Endothelial cell of umbilical vein (primary cell): ENCODE results near the gene GIPC3. TPM values are rescaled to one million over a fixed set of nuclear protein-coding genes. Genes with fewer than 3 reads are reported as not detected.

Source experiments
- Bru-seq: library from RNA; stranded (reverse); fragments of 400-500 nt; gene quantifications from one replicate; lab custom pipeline; 2021; lab: Mats Ljungman, UMichigan
- BruChase-seq, 2 experiments: library from RNA; stranded (reverse); fragments of 400-500 nt; gene quantifications; one replicate each; lab custom pipeline; 2021; lab: Mats Ljungman, UMichigan
- BruUV-seq: library from RNA; stranded (reverse); fragments of 400-500 nt; replicated peaks from 2 replicates; lab custom pipeline; 2021; lab: Mats Ljungman, UMichigan
- CTCF ChIA-PET: fragments of 300-600, 350-600 bp; sonication (Branson Sonifier 250); formaldehyde crosslinking; loops from one replicate; lab custom pipeline; 2021; ENCODE audit warnings: antibody characterized with exemption, inconsistent platforms; lab: Charles Lee
- POLR2A ChIA-PET: fragments of 300-600, 350-600 bp; sonication (Branson Sonifier 250); formaldehyde crosslinking; loops from one replicate; lab custom pipeline; 2021; ENCODE audit warnings: antibody characterized with exemption, inconsistent platforms; lab: Charles Lee
- DNase-seq: peaks from one replicate; pipeline ENCODE4 v3.0.0-alpha.2; 2011; ENCODE audit warnings: low read depth, low spot score
- FAIRE-seq: peaks from 2 replicates; lab custom pipeline; 2011; peaks lifted over from hg19 to GRCh38; lab: Jason Lieb, UNC
- H2AFZ ChIP-seq: 2 replicates; pipeline ENCODE4 v1.6.0; 2012; ENCODE audit warnings: low read depth, low read length, control low read depth, inconsistent platforms
- H3K27ac ChIP-seq: 2 replicates; pipeline ENCODE4 v1.5.1; 2011; ENCODE audit warnings: low read depth, mild to moderate bottlenecking, control low read depth, low read length, moderate library complexity; ENCODE audit not compliant: insufficient read depth
- H3K27me3 ChIP-seq, 2 experiments: 2 replicates each; pipeline versions ENCODE4 v1.6.0 to v1.6.1; 2011; ENCODE audit warnings: low read length in 2 of 2, mixed read lengths in 1 of 2; ENCODE audit not compliant: control insufficient read depth in 2 of 2, insufficient read depth in 2 of 2
- H3K36me3 ChIP-seq, 2 experiments: 2 replicates in 1 of 2; 3 replicates in 1 of 2; pipeline ENCODE4 v1.5.1; 2011; ENCODE audit warnings: low read length in 2 of 2, mild to moderate bottlenecking in 1 of 2, moderate library complexity in 1 of 2; ENCODE audit not compliant: control insufficient read depth in 2 of 2, insufficient read depth in 2 of 2; ENCODE audit errors: extremely low read depth in 1 of 2
- H3K4me1 ChIP-seq: 3 replicates; pipeline ENCODE4 v1.5.1; 2011; ENCODE audit warnings: mild to moderate bottlenecking, low read length; ENCODE audit not compliant: control insufficient read depth, insufficient read depth; ENCODE audit errors: extremely low read depth
- H3K4me2 ChIP-seq: 2 replicates; pipeline ENCODE4 v1.6.1; 2011; ENCODE audit warnings: low read length, control low read depth, mixed read lengths; ENCODE audit not compliant: insufficient read depth
- H3K4me3 ChIP-seq, 3 experiments: fragments of 200-600 bp in 1 of 3; sonication (generic), shearing (Covaris generic) in 1 of 3; replicated peaks in 1 of 3; 2 replicates each; pipeline ENCODE4 v1.5.1; 2011 to 2016; ENCODE audit warnings: control low read depth in 3 of 3, low read length in 3 of 3, mild to moderate bottlenecking in 2 of 3, inconsistent platforms in 1 of 3, low read depth in 1 of 3, moderate library complexity in 1 of 3; ENCODE audit not compliant: insufficient read depth in 1 of 3
- H3K79me2 ChIP-seq: 2 replicates; pipeline ENCODE4 v1.6.0; 2012; ENCODE audit warnings: low read length, inconsistent platforms; ENCODE audit not compliant: control insufficient read depth, insufficient read depth
- H3K9ac ChIP-seq: replicated peaks from 2 replicates; pipeline ENCODE3; 2011; ENCODE audit warnings: low read length, control low read depth; ENCODE audit not compliant: insufficient read depth; ENCODE audit errors: extremely low read depth
- H3K9me1 ChIP-seq: replicated peaks from 3 replicates; pipeline ENCODE4 v1.6.0; 2011; ENCODE audit warnings: mild to moderate bottlenecking, low read length; ENCODE audit not compliant: control insufficient read depth, insufficient read depth; ENCODE audit errors: extremely low read depth
- H3K9me3 ChIP-seq: replicated peaks from 2 replicates; pipeline ENCODE4 v1.5.1; 2012; ENCODE audit warnings: low read length, inconsistent platforms; ENCODE audit not compliant: control insufficient read depth, insufficient read depth
- H4K20me1 ChIP-seq: replicated peaks from 2 replicates; pipeline ENCODE3; 2011; ENCODE audit warnings: mild to moderate bottlenecking, low read length; ENCODE audit not compliant: control insufficient read depth, insufficient read depth; ENCODE audit errors: extremely low read depth
- CTCF ChIP-seq, 2 donors: IDR thresholded peaks; 1 replicate in 1 of 2; 2 replicates in 1 of 2; pipeline ENCODE4 v1.5.1; 2011; ENCODE audit warnings: low read length in 2 of 2, mild to moderate bottlenecking in 2 of 2, moderate library complexity in 2 of 2, control low read depth in 1 of 2, inconsistent platforms in 1 of 2, low read depth in 1 of 2; ENCODE audit not compliant: insufficient read depth in 1 of 2; ENCODE audit errors: extremely low read depth in 1 of 2
- EZH2 ChIP-seq: IDR thresholded peaks from 2 replicates; pipeline ENCODE4 v1.6.1; 2012; ENCODE audit warnings: borderline replicate concordance, low read depth, mild to moderate bottlenecking, moderate library complexity, low read length, inconsistent platforms; ENCODE audit not compliant: severe bottlenecking
- FOS ChIP-seq: IDR thresholded peaks from 2 replicates; pipeline ENCODE4 v1.6.1; 2011; ENCODE audit warnings: mild to moderate bottlenecking, low read length, moderate library complexity, borderline replicate concordance; ENCODE audit not compliant: insufficient read depth
- GATA2 ChIP-seq: IDR thresholded peaks from 2 replicates; pipeline ENCODE4 v1.7.0; 2011; ENCODE audit warnings: low read depth, mild to moderate bottlenecking, moderate library complexity, mixed read lengths, low read length; ENCODE audit not compliant: insufficient read length, insufficient read depth
- JUN ChIP-seq: IDR thresholded peaks from 2 replicates; pipeline ENCODE4 v1.6.1; 2011; ENCODE audit warnings: borderline replicate concordance, low read depth; ENCODE audit not compliant: insufficient read length, insufficient read depth
- MAX ChIP-seq: IDR thresholded peaks from 2 replicates; pipeline ENCODE4 v1.6.1; 2011; ENCODE audit not compliant: insufficient read depth, insufficient read length
- MYC ChIP-seq: IDR thresholded peaks from one replicate; pipeline ENCODE4 v1.6.1; 2011; ENCODE audit warnings: mild to moderate bottlenecking, low read depth, low read length
- POLR2A ChIP-seq: IDR thresholded peaks from 2 replicates; pipeline ENCODE4 v1.6.1; 2012; ENCODE audit warnings: low read depth, mild to moderate bottlenecking, control low read depth, low read length
- POLR2AphosphoS5 ChIP-seq: IDR thresholded peaks from 2 replicates; pipeline ENCODE4 v1.6.1; 2012; ENCODE audit warnings: low read depth, mild to moderate bottlenecking, control low read depth, low read length, moderate library complexity; ENCODE audit not compliant: insufficient read depth
- dilution Hi-C: fragments of 300-500 bp; cut with MboI; formaldehyde crosslinking; loops from one replicate; pipeline ENCODE4 v1.15.0; 2019; ENCODE audit warnings: low sequenced_read_pairs; ENCODE audit not compliant: extremely low pct_ligation_motif_present
- intact Hi-C: fragments of 100-400 bp; cut with micrococcal nuclease; formaldehyde crosslinking; loops from one replicate; pipeline ENCODE4 v1.10.0; 2022
- long read RNA-seq: library from polyadenylated mRNA; stranded (forward); transcript quantifications from one replicate; pipeline ENCODE4 v2.0.0, GENCODE V29; 2021
- polyA minus RNA-seq, 3 experiments: library from RNA; depleted of rRNA, polyadenylated mRNA; stranded (reverse); fragments of >200 nt; gene quantifications; 1 replicate in 1 of 3; 2 replicates in 2 of 3; pipeline ENCODE4 v1.2.3, GENCODE V29; 2011
- polyA plus RNA-seq, 4 experiments: library from polyadenylated mRNA; depleted of rRNA in 3 of 4; stranded (reverse) in 3 of 4; unstranded in 1 of 4; fragments of >200 nt; gene quantifications; 2 replicates each; pipeline versions ENCODE4 v1.2.1 to v1.2.3, GENCODE V29; 2011 to 2012; ENCODE audit warnings: missing spikeins in 1 of 4
- total RNA-seq: library from RNA; stranded (reverse); gene quantifications from 2 replicates; pipeline ENCODE4 v1.2.3, GENCODE V29; 2021

GIPC3 gene
- 6.6 and 7.1 TPM in 2 replicates for total RNA-seq
- polyA plus RNA-seq, result 1.9 and 2.2 TPM in 2 replicates
- polyA plus RNA-seq (2011; cell fraction: cytosol; rRNA removed), result 1.9 and 2.1 TPM in 2 replicates
- 2.3 and 2.8 TPM in 2 replicates for polyA plus RNA-seq (2011; cell fraction: nucleus; rRNA removed)
- polyA plus RNA-seq (2012), result 1.1 and 1.5 TPM in 2 replicates
- 1.8 and 2.5 TPM in 2 replicates for polyA minus RNA-seq
- polyA minus RNA-seq (2011; cell fraction: cytosol; rRNA and poly(A)+ RNA removed), result 6.8 TPM
- polyA minus RNA-seq (2011; cell fraction: nucleus; rRNA and poly(A)+ RNA removed), result 0.43 and 0.63 TPM in 2 replicates
- Bru-seq, nascent RNA, result percentile 23 among the genes with signal in this experiment
- BruChase-seq, experiment 1, labeled RNA remaining after a 6-hour chase, result percentile 50 among the genes with signal in this experiment
- percentile 39 among the genes with signal in this experiment for BruChase-seq, experiment 2, labeled RNA remaining after a 2-hour chase
- long read RNA-seq, full-length matches to known transcripts, result 1 of 2 reads
- long read RNA-seq, partial matches to known transcripts, result 0 of 2 reads
- long read RNA-seq, other reads (novel, unspliced or antisense), result 1 of 2 reads

- DNase-seq (no peak), FAIRE-seq (no peak)
- Histone ChIP-seq H3K4me2 (peak within 1 kb of the TSS; percentile 70), H3K36me3 (no peaks in the 10 kb centered on the region), H4K20me1 (no peaks in the 10 kb centered on the region), H3K9me1 (no peaks in the 10 kb centered on the region), H3K9me3 (no peaks in the 10 kb centered on the region), H3K79me2 (no peaks in the 10 kb centered on the region), H2AFZ (peak within 1 kb of the TSS; percentile 94), H3K27me3 (no peaks in the 10 kb centered on the region), H3K4me3 (peak within 1 kb of the TSS; percentile 16 to 40 (median 25)), H3K4me1 (peaks cover 7% of the 10 kb centered on the region), H3K9ac (peak within 1 kb of the TSS; percentile 47), H3K27ac (no peak within 1 kb of the TSS)
- TF ChIP-seq POLR2AphosphoS5, result no peak
- TF ChIP-seq FOS, result no peak
- no peak for TF ChIP-seq MYC
- TF ChIP-seq JUN, result no peak
- TF ChIP-seq POLR2A, result no peak
- no peak for TF ChIP-seq GATA2
- no peak for TF ChIP-seq EZH2
- TF ChIP-seq MAX, result no peak
- no peak for TF ChIP-seq CTCF (IDR thresholded peaks at IDR 0.05; ENCODE audit: extremely low read depth in 1 of 2, insufficient read depth in 1 of 2, low read depth in 1 of 2, low read length in 2 of 2)
- BruUV-seq, result no TSS peak
- intact Hi-C loops, result loop anchor here (1.0 to 2.0 kb wide), 2 partner anchors 21 to 33 kb away; partner anchors contain the start of gene TBXA2R
- POLR2A ChIA-PET, result interaction anchor here (0.6 kb wide), 1 partner anchor 853 kb away, joined by 8 read pairs; no protein-coding TSS in a partner anchor
- CTCF ChIA-PET, result interaction anchor here (0.6 to 4.1 kb wide), 12 partner anchors 9 to 1637 kb away, joined by 3 to 22 read pairs (median 6); partner anchors contain the start of gene MFSD12
- dilution Hi-C loops, result no loop called here
These were observed at the start of gene GIPC3 for GRCh38 chr19:3585301-3586126. TSS of gene GIPC3 (plus strand) at chr19:3585478. CDS start at chr19:3585598, 120 bp downstream.
